ENCODE measurements around the gene C2CD4C.
"Not testable (repeated sequence)": the region's sequence is repeated elsewhere in the genome, so short reads cannot be mapped to it uniquely, and the experiment has no call there.

The C2CD4C gene

GRCh38 chr19:362154-362553 is 46.8 kb downstream of the C2CD4C start:
- no peak for DNase-seq

DNA sequence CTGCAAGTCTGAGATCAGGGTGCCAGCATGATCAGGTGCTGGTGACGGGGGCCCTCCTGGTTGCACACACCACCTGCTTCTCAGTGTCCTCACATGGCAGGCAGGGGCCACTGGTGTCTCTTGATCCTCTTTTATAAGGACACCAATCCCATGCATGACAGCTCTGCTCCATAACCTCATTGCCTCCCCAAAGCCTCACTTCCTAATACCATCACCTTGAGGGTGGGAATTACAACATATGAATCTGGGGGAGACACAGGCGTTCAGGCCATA is 49.4 kb downstream of the C2CD4C start:
- DNase-seq: no peak

GRCh38 chr19:355536-355935 is 53.4 kb downstream of the C2CD4C start:
- not testable (repeated sequence) for DNase-seq

Measured in T1000 (cell line).